NCI-H146 (cell line): Measurements from ENCODE around the gene SHQ1.

Experiments
- DNase-seq: peaks from one replicate; lab custom pipeline; 2025; lab: John Stamatoyannopoulos, UW

The SHQ1 gene

DNA sequence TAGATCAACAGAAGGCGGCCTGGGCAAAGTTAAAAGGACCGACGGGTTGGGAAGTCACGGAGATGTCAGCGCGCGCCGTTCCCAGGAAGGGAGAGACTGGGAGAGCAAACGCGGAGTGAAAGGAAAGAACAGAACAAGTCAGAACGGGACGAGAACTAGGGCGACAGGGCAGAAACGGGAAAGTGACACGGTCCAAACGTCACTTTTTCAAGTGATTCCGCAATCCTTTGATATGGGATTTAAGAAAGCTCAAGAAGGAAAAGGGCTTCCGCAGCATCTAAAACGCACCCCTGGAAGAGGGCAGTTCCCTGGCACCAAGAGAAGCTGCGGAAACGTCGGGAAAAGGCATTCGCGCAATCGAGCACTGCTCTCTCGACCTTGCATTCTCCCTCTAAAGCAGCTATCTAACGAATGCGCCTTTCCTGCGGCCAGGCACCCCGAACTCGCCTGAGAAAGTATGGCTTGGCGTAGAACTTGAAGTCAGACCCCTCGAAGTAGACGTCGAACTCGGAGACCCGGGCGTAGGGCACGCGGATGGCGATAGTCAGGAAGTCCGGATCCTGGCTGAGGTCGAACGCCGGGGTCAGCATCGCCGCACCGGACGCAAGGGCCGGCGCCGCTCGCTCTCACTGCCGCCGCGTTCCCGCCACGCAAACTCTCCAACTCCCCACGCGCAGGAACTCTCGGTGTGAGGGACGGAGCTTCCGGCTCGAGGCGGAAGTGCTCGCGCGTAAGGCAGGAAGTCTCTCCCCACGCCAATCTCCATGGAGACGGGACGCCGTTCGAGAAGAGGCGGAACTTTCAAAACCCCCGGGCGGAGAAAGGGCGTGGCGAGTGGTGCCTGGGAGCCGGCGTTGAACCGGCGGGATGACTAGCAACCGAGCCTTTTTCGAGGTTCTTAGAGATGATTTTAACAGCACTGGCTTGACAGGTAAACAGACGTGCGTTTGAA lies at the start of gene SHQ1:
Gene SHQ1, minus strand, starts transcription at position 695 of the 952 bp plus-strand sequence. Its CDS starts 105 bp downstream, at position 590.
- peak; percentile 89 for DNase-seq

DNA sequence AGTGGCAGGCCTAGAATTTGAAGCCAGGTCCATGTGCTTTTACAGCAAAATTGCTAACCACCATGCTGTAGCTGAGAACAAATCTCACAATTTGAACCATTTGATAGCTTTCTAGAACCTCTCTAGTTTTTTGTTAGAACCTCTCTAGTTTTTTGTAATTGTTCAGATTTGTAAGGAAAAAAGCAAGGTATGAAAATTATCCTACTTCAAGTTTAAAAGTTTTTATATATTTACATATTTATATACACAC lies 49.4 kb upstream of the SHQ1 start:
- DNase-seq = no peak

DNA sequence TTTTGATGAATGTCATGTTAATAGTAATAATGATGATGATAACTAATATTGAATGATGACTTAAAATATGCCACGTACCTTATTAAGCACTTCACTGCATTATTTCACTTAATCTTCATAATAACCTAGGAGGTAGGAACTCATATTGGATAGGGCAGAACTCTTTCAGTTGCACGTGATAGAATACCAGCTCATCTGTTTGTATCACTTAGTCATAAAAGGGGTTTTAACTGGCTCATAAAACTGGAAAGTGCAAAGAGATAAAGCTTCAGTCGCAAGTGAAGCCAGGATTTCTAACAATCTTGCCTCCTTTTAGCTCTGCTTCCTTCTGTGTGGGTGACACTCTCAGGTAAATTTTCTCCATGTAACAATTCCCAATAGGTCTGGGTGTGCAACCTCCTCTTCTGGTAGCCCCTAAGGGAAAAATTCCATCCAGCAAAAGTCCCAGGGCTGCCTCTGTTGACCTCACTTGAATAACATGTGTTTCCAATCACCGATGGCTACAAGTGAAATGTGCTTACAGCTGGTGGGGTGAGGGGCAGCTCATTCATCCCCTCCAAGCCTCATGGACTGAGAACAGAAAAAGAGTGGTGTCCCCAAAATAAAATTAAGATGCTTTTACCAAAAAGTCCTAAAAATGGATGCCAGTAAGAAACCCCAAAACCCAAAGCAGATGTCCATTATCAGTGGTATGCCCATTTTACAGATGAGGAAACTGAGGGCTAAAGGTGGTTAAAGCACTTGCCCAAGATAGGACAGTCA lies 48.9 kb upstream of the SHQ1 start:
- no peak for DNase-seq

DNA sequence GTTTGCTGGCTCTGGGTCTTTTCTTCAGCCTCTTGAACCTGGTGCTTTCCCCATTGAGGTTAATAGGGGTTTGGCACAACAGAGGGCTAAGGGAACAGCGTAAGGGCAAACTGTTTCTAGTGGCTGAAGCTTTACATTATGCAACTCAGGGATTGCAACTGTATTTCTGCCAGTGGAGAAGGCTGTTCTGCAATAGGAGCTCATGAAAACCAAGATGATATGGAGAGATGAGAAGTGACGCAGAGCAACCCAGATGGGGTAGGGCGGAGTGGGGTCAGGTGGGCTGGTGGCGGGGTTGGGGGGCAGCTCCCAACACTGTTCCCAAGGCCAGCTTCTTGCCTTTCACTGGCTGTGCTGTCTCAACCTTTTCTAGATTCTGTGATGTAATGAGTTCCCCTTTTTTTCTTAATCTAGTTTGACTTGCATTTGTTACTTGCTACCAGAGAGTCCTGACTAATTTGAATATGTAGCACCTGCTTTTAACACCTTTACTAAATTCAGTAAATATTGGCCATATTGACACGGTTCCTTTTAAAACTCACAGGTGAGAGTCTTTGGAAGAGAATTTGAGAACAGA lies 46.8 kb upstream of the SHQ1 start:
- no peak for DNase-seq

DNA sequence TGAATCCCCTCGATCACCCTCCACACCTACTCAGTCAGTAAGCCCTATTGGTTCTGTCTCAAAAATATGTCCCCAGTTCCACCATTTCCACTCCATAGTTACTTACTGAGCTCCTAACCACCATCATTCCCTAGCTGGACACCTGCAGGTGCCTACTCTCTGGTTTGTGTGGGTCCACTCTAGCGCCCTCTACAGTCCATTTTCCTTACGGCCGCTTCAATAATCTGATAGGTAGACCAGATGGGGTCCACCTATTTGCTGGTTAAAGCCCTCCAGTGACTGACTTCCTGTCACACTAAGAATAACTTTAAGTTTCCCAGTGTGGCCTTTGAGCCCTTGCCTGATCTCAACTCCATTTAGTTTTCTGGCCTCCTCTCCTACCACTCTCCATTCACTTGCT lies 44.6 kb upstream of the SHQ1 start:
- no peak for DNase-seq

DNA sequence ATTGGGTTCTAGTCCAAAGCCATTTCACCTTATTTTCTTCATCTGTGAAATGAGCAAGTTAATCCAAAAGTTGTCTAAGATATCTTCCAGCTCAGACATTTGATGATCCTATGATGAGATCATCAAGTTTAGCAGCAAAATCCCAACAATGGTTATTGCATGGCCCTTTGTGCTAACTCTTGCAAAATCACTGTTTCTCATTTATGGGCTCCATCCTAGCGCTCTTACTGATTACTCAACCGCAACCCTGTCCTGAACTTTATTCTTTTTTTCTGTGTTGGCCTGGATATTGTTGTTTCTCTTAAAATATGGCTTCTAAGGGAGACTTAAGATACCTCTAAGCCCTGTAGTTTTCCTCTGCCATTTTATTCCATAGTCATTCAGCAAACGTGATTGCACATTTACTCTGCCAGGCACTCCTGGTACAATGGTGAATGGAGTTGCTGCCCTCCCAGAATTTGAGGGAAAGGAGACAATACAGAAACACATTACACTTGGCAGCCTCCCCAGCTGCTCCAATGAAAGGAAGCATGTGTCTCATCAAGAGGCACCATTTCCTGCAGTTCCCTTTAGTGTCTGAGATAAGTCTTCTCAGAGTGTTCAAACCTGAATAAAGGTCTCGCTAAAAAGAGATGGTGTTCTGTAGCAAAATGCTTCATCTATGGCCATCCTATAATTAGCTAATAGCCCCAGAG lies 44.0 kb upstream of the SHQ1 start:
- DNase-seq = no peak

DNA sequence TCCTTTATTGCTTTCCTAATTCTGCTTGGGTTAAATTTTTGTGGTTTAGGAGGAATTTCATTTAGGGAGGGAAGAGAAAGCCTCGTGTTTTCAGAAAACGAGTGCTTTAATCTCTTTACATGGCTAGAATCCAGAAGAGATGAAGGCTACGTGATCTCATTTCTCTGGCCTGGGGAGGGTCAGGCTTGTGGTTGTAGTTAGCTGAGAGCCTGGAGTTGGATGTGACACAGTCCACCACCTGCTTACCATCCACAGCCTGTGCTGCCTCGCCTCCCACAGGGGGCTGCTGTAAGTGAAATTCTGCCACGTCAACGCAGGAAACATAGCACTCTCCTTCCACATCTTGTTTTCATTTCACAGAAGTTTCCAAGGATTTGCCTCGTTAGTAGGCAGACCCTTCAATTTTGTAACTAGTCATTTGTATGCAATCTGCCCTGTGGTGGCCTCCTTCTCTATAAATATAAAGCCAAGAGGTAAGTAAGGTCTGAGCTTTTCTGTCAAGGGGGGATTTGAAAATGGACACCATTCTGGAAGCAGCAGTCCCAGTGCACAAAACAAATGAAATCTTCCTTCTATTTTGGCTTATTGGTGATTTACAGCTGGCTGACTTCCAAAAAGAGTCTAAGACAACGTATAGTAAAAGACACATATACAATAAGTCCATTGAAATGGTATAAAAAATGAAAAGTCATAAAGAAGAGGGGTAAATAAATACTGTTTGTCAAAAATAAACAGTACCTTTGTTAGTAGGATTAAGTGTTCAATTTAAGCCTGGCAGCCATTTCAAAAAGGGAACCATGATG lies 43.0 kb upstream of the SHQ1 start:
- no peak for DNase-seq

DNA sequence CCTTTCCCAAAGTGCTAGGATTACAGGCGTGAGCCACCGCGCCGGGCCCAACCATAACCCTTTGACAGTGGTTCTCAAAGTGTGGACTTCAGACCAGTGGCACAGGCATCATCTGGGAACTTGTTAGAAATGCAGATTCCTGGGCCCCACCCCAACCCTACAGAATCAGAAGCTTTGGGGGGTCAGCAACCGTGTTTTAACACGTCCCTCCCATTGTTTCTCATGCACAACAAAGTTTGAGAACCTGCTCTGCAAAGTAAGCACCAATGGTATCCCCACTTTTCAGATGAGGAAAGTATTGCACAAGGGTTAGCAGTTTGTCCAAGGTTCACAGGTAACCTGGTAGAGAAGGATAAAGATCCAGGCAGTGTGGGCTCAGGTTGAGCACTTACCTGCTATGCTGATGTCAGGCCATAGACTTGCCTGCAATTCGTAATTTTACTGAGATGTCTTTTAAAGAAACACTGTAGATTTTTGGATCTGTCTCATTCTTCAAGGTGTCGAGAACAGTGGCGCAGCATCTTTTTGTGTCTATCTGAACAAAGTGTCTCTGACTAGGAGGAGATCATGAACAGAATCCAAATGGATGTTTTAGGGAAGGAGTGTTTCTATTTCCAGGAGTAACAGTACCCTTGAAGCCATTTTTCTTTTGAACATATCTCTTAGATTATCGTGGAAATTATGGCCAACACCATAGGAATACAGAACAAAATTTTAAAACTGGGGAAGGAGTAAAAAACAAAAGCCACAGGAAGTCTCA lies 42.1 kb upstream of the SHQ1 start:
- no peak for DNase-seq

DNA sequence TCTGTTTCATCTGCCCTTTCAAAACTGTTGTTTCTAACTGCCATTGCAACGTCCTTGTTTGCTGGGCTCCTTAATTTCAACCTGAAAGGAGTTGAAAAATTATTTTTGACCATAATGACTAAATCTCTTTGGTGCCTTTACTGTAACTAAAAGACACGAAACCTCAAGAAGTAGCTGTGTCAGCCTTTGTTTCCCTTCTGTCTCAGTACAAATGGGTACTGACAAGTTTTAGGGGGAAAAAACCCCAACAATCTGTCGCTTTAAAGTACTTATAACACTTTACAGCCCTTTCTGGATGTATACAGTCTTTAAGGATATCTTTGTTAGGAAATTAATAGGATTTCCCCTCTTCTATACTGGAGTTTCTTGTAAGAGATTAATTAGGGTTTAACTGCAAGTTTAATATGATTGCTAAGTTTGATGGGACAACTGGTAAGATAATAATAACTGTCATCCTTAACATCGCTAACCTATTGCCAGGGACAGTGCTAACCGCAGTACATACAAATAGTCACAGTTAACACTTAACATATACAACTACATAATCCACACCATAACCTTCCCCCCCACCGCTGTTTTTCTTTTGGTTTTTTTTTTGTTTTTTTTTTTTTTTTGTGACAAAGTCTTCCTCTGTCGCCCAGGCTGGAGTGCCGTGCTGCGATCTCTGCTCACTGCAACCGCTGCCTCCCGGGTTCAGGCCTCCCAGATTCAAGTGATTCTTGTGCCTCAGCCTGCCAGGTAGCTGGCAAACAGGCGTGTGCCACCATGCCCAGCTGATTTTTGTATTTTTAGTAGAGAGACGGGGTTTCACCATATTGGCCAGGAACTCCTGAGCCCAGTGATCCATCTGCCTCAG lies 41.3 kb upstream of the SHQ1 start:
- DNase-seq = no peak

DNA sequence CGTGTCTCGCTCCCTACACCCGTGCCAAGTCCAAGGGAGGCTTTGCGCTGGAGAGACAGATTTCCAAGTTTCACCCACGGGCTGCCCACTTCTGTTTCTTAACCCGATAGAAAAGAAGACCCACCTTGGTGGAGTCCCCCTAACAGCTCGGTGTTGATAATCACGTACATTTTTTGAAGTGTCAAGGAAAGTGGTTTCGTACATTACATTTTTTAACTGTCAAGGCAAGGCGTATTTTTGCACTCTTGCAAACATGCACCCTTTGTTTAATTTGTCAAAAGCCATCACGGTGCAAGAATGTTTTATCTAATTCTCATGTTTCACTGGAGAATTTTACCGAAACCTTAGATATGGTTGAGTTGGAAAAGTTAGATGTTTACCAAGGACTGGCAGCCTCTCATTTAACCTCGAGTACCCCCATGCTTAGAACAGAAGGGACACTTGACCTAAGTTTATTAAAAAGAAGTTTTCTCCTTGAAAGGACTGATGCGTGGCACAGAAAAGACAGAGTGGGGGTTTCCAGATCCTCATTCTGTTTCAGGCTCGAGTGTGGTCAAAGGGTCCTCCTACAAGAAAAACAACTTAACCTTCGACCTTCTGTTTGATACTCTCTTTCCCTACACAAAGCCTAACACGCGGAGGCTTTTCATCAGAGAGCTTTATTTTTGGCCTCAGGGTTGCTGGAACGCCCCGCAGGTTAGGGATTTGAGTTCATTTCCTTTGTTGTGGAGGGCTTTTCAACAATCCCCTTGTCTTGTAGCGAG lies 40.5 kb upstream of the SHQ1 start:
- DNase-seq = no peak

DNA sequence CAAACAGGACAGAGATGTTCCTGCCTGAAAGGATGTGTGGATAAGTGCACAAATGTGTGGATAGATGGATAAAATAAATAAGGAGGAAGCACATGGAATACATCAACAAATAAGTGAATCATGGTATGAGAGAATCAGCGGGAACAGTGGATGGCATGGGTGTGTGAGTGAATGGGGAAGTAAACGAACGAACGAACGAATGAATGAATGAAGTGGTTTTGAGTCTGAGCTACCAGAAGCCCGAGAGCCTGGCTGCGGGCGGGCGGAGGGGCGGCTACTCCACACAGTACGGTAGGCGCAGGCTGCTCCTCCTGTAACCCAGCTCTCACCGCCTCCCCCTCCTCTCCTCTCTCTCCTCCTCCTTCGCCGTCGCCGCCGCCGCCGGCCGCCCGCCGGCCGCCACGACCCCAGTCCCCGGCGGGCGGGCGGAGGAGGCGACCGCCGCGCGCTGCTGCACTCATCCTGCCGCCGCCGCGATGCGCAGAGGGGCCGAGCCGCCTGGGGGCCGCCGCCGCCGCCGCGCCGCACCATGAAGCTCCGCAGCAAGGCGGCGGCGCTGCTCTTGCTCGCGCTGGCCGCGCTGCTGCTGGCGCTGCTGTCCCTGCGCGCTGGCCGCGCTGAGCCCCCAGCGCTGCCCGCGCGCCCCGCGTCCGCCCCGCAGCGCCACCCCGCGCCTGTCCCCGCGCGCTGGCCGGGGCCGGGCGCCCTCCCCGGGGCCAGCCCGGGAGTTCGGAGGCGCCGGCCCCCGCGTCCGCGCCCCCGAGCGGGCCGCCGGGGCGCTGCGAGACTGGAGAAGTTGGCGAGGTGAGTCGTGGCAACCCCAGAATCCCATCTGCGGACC lies 39.7 kb upstream of the SHQ1 start, which contains the start of gene GXYLT2:
Gene GXYLT2, plus strand, starts transcription at position 342 of the 841 bp plus-strand sequence. Its CDS starts 188 bp downstream, at position 530.
- DNase-seq = peak; percentile 64

DNA sequence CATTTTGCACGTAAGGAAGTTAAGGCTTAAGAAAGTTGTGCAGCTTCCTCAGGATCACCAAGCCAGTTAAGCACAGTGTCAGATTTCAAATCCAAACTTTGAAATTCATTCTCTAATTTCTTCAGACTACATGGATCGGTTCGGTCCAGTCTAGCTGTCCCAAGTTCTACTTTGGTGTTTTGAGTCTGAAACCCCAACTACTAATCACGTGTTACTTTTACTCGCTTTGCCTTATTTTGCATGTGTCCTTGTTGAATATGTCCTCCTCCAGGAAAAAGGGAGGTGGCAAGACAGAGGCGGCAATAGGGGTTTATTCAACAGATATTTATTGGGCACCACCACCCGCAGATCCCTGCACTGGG lies 39.1 kb upstream of the SHQ1 start:
- no peak for DNase-seq

DNA sequence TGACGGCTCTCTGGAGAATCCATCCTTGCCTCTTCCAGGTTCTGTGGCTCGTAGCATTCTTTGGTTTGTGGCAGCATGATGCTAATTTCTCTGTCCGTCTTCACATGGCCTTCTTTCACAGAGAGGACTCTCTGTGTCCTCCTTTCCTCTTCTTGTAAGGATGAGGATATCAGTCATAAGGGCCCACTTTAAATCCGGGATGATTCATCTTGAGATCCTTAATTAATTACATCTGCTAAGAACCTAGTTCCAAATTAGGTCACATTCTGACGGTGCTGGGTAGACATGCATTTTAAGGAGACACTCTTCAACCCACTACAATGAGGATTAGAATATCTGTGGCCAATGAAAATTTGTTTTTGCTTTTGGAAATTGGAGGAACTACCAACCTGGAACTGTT lies 23.9 kb upstream of the SHQ1 start:
- no peak for DNase-seq

DNA sequence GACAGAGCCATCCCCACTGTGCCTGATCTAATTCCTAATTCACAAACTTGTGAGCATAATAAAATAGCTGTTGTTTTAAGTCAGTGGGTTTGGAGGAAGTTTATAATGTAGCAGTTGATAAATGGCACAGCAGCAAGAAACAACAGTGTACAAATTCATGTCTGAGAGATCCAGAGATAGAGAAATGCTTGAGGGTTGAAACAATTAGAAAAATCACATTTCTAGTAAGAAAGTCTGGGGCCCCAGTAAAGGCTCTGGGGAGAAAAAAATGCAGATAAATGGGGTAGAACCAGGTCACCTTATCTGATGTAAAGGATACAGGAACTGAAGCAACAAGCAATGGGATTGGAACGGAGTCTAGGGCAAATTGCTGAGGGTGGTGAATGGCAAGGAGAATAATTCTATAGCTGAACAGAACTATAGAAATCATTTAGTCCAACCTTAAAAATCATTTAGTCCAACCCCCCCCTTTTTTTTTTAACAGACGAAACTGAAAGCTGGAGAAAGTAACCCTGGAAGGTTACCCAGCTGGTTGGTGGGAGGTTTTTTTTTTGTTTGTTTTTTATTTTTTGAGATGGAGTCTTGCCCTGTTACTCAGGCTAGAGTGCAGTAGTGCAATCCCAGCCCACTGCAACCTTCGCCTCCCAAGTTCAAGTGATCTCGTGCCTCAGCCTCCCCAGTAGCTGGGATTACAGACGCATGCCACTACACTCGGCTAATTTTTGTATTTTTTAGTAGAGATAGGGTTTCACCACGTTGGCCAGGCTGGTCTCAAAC lies 14.3 kb upstream of the SHQ1 start:
- DNase-seq = no peak

DNA sequence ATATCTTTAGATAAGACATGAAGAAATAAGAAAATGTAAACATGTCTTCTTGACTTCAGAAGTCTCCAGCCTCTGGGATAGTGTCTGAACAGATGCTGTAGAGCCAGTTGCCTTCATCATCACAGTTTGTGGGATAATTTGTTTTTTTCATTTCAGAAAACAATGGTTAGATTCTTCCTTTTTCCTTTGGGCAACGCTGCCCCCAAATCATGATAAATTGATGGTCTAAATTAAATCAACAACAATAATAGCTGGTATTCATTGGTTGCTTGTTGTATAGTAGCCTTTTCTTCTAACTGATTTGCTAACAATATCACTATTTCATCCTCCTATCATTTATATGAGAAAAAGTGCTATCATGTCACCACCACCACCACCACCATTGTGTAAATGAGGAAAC lies 12.6 kb upstream of the SHQ1 start:
- no peak for DNase-seq

DNA sequence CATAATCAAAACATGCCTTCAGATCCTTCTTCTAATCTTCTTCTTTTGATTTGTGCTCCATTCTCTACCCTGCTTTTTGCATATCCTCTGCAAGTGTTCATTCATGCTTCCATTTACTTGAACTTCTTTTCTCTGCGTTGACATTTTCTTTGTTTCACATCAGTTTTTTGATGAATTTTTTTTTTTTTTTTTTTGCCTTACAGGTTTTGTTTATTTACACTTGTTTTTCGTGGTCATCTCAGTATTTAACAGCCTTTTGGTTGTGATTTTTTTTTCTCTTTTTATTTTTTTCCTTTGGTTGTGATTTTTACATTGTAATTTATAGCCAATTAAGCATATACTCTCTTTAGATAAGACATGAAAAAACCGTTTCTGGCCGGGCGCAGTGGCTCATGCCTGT lies 11.8 kb upstream of the SHQ1 start:
- DNase-seq = no peak

DNA sequence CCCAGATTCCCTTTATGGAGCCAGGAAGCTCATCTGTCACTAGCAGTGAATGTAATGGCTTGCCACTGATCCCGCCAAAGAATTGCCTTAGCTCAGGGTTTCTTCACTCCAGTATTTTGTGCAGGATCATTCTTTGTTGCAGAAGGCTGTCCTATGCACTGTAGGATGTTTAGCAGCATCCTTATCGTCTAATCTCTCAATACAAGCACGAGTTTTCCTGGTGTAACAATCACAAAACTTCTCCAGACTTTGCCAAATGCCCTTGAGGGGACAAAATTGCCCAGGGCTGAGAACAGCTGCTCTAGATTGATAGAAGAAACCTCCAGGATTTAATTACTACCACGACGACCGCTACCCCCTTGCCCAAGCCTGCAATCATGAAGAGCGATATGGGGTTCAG lies 6.8 kb upstream of the SHQ1 start:
- no peak for DNase-seq
